Body of pancreas (tissue), 4 donors: ENCODE data around the gene UBP1. TPM values are rescaled to one million over a fixed set of nuclear protein-coding genes. Genes with fewer than 3 reads are reported as not detected.
"Not testable (repeated sequence)": the region's sequence is repeated elsewhere in the genome, so short reads cannot be mapped to it uniquely, and the experiment has no call there.

Experiments
- ATAC-seq: fragments of 150-250 bp; one replicate; pipeline ENCODE4 v1.9.1; 2016
- DNase-seq, 4 donors: peaks; one replicate each; pipeline ENCODE4 v3.0.0-alpha.2; 2019
- H3K27ac ChIP-seq, 4 donors: fragments of 200-600 bp; sonication (generic); 1 replicate in 3 of 4; 2 replicates in 1 of 4; pipeline versions ENCODE4 v1.5.1 to v1.6.1; 2016 to 2019; ENCODE audit warnings: mild to moderate bottlenecking in 1 of 4, mixed read lengths in 1 of 4, moderate library complexity in 1 of 4
- H3K27me3 ChIP-seq, 2 donors: fragments of 200-600 bp; sonication (generic); one replicate each; pipeline ENCODE4 v1.6.0; 2016; ENCODE audit warnings: mild to moderate bottlenecking in 1 of 2
- H3K36me3 ChIP-seq, 2 donors: fragments of 200-600 bp; sonication (generic); replicated peaks in 1 of 2; 2 replicates each; pipeline ENCODE4 v1.5.1; 2016; ENCODE audit warnings: low read depth in 2 of 2; ENCODE audit not compliant: insufficient read depth in 1 of 2
- H3K4me1 ChIP-seq: fragments of 200-600 bp; sonication (generic); one replicate; pipeline ENCODE4 v1.6.0; 2016
- H3K4me3 ChIP-seq, 2 donors: fragments of 200-600 bp; sonication (generic); 1 replicate in 1 of 2; 2 replicates in 1 of 2; pipeline ENCODE4 v1.5.1; 2016 to 2019
- H3K9me3 ChIP-seq, 3 donors: fragments of 200-600 bp; sonication (generic); 1 replicate in 2 of 3; 2 replicates in 1 of 3; pipeline ENCODE4 v1.5.1; 2016
- CTCF ChIP-seq, 7 experiments: fragments of 450-650 bp in 4 of 7; fragments of 200-600 bp in 3 of 7; sonication (generic) in 3 of 7; IDR thresholded peaks; one replicate each; pipeline ENCODE4 v1.5.1; 2016 to 2019; ENCODE audit warnings: antibody characterized with exemption in 7 of 7
- POLR2A ChIP-seq, 3 donors: fragments of 450-650 bp; IDR thresholded peaks; one replicate each; pipeline ENCODE4 v1.6.1; 2016; ENCODE audit warnings: antibody characterized with exemption in 3 of 3, mild to moderate bottlenecking in 2 of 3
- WGBS, 2 donors: methylation state at CpG; one replicate each; pipeline ENCODE4 v1.1.5; 2017; 5-methylcytosine and 5-hydroxymethylcytosine counted together
- intact Hi-C: fragments of 100-400 bp; cut with DNase I; formaldehyde crosslinking; loops from one replicate; pipeline ENCODE4 v1.15.1; 2023
- total RNA-seq, 2 donors: library from RNA; depleted of rRNA; stranded (reverse); fragments of >200 nt; gene quantifications; one replicate each; pipeline ENCODE4 v1.1.0, GENCODE V29; 2016

Gene UBP1
- total RNA-seq, 2 donors from 2014 or later: 41.5 to 121 TPM

DNA sequence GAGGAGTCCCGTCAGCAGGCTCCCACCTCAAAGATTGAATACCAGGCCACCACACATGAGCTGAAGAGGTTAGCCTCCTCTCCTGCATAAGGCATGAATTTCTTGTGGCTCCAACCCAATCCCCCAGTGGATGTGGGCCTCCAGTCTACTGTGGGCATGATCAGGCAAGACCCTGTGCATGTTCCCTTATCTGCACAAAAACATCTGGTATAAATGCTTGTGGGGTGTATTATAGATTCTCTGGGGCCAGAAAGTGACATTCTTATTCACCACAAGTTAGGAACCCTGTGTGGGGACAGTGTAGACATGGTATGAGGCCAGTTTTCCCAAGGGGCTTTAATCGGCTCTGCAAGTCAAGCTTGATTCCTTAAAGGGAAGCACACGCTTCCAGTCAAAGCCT lies 18.2 kb upstream of the UBP1 start:
- peaks cover 0 to 8% (median 0%) of the 10 kb centered on the region in 3 donors for H3K9me3 ChIP-seq
- H3K4me1 ChIP-seq: no peaks in the 10 kb centered on the region
- intact Hi-C loops: no loop called here
- H3K4me3 ChIP-seq: no peak overlapping the region
- TF ChIP-seq POLR2A (IDR thresholded peaks at IDR 0.05): no peak
- TF ChIP-seq CTCF (IDR thresholded peaks at IDR 0.05): no peak
- DNase-seq (no peak), ATAC-seq (no peak)
- no peaks in the 10 kb centered on the region for H3K27me3 ChIP-seq
- no peaks in the 10 kb centered on the region for H3K36me3 ChIP-seq
- no peak overlapping the region for H3K27ac ChIP-seq
- WGBS, 2 donors: 97 to 98% methylated on average over 3 of the region's 3 CpGs

- DNase-seq: no peak
- WGBS, 2 donors: 49 to 90% methylated on average over 1 to 2 of the region's 2 CpGs
- H3K9me3 ChIP-seq: peaks cover 0 to 8% (median 0%) of the 10 kb centered on the region in 3 donors
- no peaks in the 10 kb centered on the region for H3K27me3 ChIP-seq
- H3K36me3 ChIP-seq: no peaks in the 10 kb centered on the region
- ATAC-seq: no peak
- H3K4me1 ChIP-seq: no peaks in the 10 kb centered on the region
- H3K27ac ChIP-seq: no peak overlapping the region
- intact Hi-C loops: no loop called here
- no peak overlapping the region for H3K4me3 ChIP-seq
- no peak for TF ChIP-seq CTCF (IDR thresholded peaks at IDR 0.05)
- TF ChIP-seq POLR2A (IDR thresholded peaks at IDR 0.05): no peak
Measured at GRCh38 chr3:33456756-33457155, 16.6 kb upstream of the UBP1 start.

GRCh38 chr3:33453331-33453761 lies 13.1 kb upstream of the UBP1 start:
- 84% methylated on average over 8 of the region's 19 CpGs; no CpG with 5 or more reads in 1 of the 2 donors for WGBS, 2 donors
- Histone ChIP-seq H3K9me3 (peaks cover 0 to 8% (median 0%) of the 10 kb centered on the region in 3 donors), H3K27ac (no peak overlapping the region), H3K36me3 (no peaks in the 10 kb centered on the region), H3K4me1 (no peaks in the 10 kb centered on the region), H3K27me3 (no peaks in the 10 kb centered on the region), H3K4me3 (no peak overlapping the region)
- ATAC-seq (no peak), DNase-seq (no peak)
- intact Hi-C loops: no loop called here
- TF ChIP-seq CTCF (IDR thresholded peaks at IDR 0.05): no peak
- no peak for TF ChIP-seq POLR2A (IDR thresholded peaks at IDR 0.05)

DNA sequence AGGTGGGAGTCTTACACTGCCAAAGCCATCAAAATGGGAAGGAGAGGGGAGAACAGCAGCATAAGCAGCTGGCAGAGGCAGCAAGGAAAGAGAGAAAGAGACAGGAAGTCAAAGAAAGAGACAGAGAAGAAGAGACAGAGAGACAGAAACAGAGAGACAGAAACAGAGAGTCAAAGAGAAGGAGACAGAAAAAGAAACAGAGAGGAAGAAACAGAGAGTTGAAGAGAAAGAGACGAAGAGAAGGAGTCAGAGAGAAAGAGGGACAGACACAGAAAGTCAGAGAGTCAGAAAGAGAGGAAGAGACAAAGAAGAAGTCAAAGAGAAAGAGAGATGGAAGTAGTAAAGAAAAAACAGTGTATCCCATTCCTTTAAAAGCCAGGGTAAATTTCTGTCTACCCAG lies 11.8 kb upstream of the UBP1 start:
- H3K4me1 ChIP-seq, H3K36me3 ChIP-seq, intact Hi-C loops, H3K27me3 ChIP-seq, ATAC-seq, H3K9me3 ChIP-seq, H3K27ac ChIP-seq, H3K4me3 ChIP-seq, DNase-seq: not testable (repeated sequence)
- 83 to 86% methylated on average over 1 of the region's 1 CpG for WGBS, 2 donors

- intact Hi-C loops: no loop called here
- Histone ChIP-seq H3K4me3 (no peak overlapping the region), H3K9me3 (no peaks in the 10 kb centered on the region), H3K27ac (no peak overlapping the region), H3K27me3 (no peaks in the 10 kb centered on the region), H3K4me1 (no peaks in the 10 kb centered on the region), H3K36me3 (no peaks in the 10 kb centered on the region)
- no peak for DNase-seq
- TF ChIP-seq CTCF (IDR thresholded peaks at IDR 0.05) (no peak), POLR2A (IDR thresholded peaks at IDR 0.05) (no peak)
- no peak for ATAC-seq
- 94 to 96% methylated on average over 15 of the region's 15 CpGs for WGBS, 2 donors
Measured at GRCh38 chr3:33447958-33448357, 7.8 kb upstream of the UBP1 start.

GRCh38 chr3:33447256-33447625 lies 7.0 kb upstream of the UBP1 start:
- H3K9me3 ChIP-seq, H3K36me3 ChIP-seq, H3K4me3 ChIP-seq, H3K4me1 ChIP-seq, ATAC-seq, DNase-seq, intact Hi-C loops, H3K27ac ChIP-seq, H3K27me3 ChIP-seq: not testable (repeated sequence)
- 65 to 91% methylated on average over 4 to 7 of the region's 7 CpGs for WGBS, 2 donors
